A673 (cell line): ENCODE results near the gene PADI1.

Experiments
- EZH2 ChIP-seq: fragments of 200-600 bp; sonication (generic); IDR thresholded peaks from 2 replicates; pipeline ENCODE4 v1.6.1; 2017; ENCODE audit warnings: borderline replicate concordance, low read depth, mild to moderate bottlenecking, mixed read lengths, antibody characterized with exemption, low read length; ENCODE audit not compliant: poor library complexity, severe bottlenecking
- TF ChIP-seq, protein P1 (sequence below): fragments of 300-800, 200-600 bp; sonication (generic); conservative IDR thresholded peaks from 2 replicates; pipeline ENCODE4 v1.5.1; 2017; ENCODE audit warnings: low read depth, mild to moderate bottlenecking, antibody characterized with exemption, low read length, moderate library complexity, mixed read lengths

DNA sequence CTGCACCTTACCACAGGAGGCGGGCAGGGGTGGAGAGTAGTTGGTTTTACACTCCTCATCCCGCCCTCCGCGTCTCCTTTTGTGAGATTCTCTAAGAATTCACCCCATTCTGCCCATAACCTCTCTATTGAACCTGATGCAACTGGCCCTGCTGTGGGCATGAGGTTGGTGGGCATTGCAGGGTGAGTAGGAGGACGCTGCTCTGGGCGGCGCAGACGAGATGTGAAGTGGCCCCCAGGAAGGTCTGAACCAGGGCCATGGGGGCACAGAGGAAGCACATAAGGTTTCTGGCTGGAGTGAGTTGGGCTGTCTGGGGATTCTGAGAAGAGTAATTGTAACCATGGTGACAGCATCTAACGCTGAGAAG lies 8.8 kb downstream of the PADI1 start:
- TF ChIP-seq EZH2: no peak
- TF ChIP-seq, protein P1, sequence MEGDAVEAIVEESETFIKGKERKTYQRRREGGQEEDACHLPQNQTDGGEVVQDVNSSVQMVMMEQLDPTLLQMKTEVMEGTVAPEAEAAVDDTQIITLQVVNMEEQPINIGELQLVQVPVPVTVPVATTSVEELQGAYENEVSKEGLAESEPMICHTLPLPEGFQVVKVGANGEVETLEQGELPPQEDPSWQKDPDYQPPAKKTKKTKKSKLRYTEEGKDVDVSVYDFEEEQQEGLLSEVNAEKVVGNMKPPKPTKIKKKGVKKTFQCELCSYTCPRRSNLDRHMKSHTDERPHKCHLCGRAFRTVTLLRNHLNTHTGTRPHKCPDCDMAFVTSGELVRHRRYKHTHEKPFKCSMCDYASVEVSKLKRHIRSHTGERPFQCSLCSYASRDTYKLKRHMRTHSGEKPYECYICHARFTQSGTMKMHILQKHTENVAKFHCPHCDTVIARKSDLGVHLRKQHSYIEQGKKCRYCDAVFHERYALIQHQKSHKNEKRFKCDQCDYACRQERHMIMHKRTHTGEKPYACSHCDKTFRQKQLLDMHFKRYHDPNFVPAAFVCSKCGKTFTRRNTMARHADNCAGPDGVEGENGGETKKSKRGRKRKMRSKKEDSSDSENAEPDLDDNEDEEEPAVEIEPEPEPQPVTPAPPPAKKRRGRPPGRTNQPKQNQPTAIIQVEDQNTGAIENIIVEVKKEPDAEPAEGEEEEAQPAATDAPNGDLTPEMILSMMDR: no peak
